ENCODE data around the gene MRPS12.
"Not testable (repeated sequence)": the region's sequence is repeated elsewhere in the genome, so short reads cannot be mapped to it uniquely, and the experiment has no call there.

The MRPS12 gene

DNA sequence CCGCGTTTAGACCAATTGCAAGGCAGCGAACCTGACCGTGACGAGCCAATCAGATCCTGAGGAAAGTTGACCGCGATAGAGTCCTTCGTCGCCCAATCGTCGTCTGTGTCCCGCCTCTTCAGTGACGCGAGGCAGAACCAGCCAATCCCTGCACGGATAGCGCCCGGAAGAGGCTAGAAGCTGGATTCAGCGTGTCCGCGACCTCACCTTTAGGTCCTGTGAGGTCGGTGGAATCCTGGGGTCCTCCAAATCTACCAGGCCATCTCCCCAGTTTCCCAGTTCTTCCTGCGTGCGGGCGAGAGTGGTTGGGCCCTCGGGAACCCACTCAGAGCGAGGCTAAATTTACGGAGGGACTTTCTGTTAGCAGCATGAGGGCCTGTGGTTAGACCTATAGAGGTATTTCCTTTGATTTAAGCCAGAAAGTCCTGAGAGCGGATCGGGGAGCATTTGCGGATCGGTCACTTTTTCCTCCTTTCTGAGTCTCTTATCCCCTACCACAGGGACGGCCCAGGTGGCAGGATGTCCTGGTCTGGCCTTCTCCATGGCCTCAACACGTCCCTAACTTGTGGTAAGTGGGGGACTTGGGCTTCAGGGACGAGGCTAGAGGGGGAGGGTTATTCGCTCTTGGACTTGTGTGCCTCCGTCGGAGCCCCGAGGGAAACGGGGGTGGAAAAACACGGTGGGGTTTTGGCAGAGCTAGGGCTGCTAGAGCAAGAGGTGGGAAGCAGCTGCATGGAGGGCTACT lies at the start of gene MRPS12:
TSS of gene MRPS12 (plus strand) at position 169 of the 745 bp plus-strand sequence. CDS start at position 520, 351 bp downstream.
- peak; percentile 99 for DNase-seq (ENCODE audit: low spot score)

DNA sequence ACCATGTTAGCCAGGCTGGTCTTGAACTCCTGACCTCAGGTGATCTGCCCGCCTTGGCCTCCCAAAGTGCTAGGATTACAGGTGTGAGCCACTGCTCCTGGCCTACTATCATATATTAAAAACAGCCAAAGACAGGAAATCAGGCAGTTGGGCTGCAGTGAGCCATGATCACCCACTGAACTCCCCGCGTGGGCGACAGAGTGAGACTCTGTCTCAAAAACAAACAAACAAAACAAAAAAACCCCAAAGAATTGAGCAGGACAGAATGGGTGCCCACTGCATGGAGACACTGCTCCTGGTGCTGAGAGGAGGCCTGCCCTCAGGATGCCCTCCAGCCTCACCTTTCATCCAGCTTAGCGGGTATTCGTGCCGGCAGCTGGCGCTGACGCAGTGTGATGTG lies 47.5 kb upstream of the MRPS12 start:
- DNase-seq (ENCODE audit: low spot score), result no peak

DNA sequence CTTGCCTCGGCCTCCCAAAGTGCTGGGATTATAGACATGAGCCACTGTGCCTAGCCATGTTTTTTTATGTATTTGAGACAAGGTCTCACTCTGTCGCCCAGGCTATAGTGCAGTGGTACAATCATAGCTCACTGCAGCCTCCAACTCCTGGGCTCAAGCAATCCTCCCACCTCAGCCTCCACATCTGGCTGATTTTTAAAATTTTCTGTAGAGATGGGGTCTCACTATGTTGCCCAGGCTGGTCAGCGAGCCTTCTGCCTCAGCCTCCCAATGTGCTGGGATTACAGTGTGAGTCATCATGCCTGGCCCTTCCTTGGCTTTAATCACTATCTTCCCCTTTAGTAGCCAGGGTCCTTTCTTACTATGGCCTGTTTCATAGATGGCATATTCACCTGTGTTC lies 46.1 kb upstream of the MRPS12 start:
- DNase-seq (ENCODE audit: low spot score), result not testable (repeated sequence)

DNA sequence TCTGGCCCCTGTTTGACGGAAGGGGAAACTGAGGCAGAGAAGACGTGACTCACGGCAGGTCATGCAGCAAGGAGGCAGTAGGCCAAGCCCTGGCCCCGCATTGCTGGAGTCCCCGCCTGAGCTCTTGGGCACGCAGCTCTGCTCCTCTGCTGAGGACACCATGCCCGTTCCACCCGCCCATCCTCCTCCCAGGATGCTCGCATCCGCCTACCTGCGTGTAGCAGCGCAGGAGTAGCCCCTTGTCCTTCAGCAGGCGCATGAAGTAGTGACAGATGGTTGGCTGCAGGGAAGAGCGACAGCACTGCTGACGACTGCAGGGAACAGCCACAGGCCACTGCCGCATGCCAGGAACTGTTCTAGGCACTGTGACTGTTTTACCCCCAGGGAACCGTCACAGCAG lies 41.9 kb upstream of the MRPS12 start:
- no peak for DNase-seq (ENCODE audit: low spot score)

GRCh38 chr19:38889803-38890202 lies 40.9 kb upstream of the MRPS12 start:
- no peak for DNase-seq (ENCODE audit: low spot score)

- DNase-seq (ENCODE audit: low spot score), result no peak
Measured at GRCh38 chr19:38890686-38891085, 40.1 kb upstream of the MRPS12 start.

GRCh38 chr19:38891771-38892170 lies 39.0 kb upstream of the MRPS12 start:
- DNase-seq (ENCODE audit: low spot score), result no peak

DNA sequence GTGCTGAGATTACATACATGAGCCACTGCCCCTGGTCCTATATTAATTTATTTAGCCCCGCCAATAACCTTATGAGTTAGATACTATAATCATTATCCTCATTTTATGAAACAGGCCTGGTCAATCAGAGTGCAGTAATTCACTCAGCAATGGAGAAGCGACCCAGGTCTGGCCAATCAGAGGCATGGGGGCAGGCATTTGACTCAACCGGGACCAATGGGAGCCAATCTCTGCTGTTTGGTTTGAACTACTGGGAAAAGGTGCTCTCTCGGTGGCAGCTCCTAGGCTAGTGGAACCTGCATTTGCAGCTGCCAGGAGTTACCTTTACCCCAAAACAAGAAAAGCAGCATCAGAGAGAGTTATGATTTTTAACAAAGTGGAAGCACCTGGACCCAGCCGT lies 37.9 kb upstream of the MRPS12 start:
- DNase-seq (ENCODE audit: low spot score), result no peak

DNA sequence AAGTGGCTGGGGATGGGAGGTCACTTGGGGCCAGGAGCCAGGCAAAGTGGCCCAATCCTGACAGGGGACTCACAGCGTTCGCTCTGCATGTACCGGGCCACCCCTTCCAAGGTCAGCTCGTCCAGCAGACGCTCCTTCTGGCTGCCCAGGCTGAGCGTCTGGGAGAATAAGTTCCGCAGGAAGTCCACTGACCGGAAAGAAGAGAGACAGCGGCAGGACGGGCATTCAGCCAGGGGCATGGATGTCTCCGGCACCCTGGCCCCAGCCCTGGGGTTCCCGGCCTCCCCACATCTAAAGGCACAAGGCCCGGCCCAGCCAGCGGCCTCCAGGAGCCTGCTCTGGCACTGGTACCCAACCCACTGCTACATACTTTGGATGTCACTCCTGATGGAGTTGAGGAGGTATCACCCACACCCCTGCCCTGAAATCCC lies 37.4 kb upstream of the MRPS12 start:
- DNase-seq (ENCODE audit: low spot score), result no peak

- no peak for DNase-seq (ENCODE audit: low spot score)
Measured at GRCh38 chr19:38894968-38895367, 35.8 kb upstream of the MRPS12 start.

DNA sequence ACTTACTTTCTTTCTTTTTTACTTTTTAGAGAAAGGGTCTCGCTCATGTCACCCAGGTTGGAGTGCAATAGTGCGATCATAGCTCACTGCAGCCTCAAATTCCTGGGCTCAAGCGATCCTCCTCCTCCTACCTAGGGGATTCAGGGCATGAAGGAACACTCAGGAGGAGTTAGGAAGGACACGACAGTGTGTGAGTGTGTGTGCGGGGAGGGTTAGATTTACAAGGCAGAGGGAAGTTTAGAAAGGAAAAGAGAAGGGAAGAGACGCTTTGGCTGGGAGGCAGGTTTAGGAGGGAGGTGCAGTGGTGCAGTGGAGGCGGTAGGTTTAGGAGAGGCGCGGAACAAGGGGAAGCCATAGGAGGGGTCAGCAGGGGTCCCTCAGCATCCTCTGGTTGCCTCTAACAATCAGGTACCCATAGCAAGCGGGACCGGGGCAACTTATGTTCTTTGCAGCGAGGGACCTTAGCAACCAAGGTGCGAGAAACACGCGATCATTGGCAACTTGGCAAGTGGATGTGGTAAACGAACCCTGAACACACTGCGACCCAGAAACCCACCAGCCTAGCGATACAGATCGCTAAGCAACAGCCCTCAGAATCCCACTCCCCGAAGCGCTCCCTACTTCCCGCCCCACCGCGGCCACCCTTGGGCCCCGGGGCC lies 31.8 kb upstream of the MRPS12 start:
- DNase-seq (ENCODE audit: low spot score), result no peak

DNA sequence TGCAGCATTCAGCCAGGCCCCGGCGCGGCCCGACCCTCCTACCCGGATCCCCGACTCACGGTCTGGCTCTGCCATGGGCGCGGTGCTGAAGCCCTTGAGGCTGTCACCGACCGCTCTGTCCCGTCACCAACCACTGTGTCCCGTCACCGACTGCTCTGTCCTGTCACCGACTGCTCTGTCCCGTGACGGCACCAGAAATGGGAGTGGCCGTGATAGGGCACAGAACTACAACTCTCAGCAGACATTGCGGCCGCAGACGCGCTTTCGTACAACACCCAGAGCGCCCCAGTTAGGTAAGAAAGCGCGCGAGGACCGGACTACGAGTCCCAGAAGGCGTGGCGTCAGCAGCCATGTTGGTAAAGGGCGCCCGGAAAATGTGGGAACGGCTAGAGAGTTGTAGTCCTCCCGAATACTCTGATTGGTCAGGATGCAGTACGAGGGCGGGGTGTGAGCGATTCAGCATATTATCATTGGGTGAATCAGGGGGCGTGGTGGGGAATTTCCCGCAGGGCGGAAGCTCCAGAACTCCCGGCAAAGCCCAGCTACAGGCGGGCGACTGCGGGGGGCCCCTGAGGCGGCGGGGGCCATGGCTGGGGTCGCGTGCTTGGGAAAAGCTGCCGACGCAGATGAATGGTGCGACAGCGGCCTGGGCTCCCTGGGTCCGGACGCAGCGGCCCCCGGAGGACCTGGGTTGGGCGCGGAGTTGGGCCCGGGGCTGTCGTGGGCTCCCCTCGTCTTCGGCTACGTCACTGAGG lies 31.1 kb upstream of the MRPS12 start, which contains the start of the genes NFKBIB and SIRT2:
TSS of gene NFKBIB (plus strand) at position 523 of the 755 bp plus-strand sequence. CDS start at position 587, 64 bp downstream.
TSS of gene SIRT2 (minus strand) at position 172 of the 755 bp plus-strand sequence. CDS start at position 75, 97 bp downstream.
- DNase-seq (ENCODE audit: low spot score), result peak; percentile 100

- no peak for DNase-seq (ENCODE audit: low spot score)
Measured at GRCh38 chr19:38900202-38900629, 30.5 kb upstream of the MRPS12 start.

GRCh38 chr19:38900743-38901190 lies 30.0 kb upstream of the MRPS12 start:
- DNase-seq (ENCODE audit: low spot score), result peak; percentile 43

DNA sequence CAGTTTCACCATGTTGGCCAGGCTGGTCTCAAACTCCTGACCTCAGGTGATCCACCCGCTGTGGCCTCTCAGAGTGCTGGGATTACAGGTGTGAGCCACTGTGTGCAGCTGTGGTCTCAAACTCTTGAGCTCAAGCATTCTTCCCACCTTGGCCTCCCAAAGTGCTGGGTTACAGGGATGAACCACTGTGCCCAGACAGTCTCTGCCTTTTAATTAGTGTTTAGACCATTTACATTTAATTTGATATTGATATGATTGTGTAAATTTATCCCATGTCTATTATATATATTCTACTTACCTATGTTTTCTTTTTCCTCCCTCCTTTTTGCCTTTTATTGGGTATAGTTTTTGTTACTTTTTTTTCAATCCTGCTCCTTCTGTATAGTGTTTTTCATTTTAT lies 29.1 kb upstream of the MRPS12 start:
- DNase-seq (ENCODE audit: low spot score), result no peak

- no peak for DNase-seq (ENCODE audit: low spot score)
Measured at GRCh38 chr19:38904581-38905539, 25.9 kb upstream of the MRPS12 start.

DNA sequence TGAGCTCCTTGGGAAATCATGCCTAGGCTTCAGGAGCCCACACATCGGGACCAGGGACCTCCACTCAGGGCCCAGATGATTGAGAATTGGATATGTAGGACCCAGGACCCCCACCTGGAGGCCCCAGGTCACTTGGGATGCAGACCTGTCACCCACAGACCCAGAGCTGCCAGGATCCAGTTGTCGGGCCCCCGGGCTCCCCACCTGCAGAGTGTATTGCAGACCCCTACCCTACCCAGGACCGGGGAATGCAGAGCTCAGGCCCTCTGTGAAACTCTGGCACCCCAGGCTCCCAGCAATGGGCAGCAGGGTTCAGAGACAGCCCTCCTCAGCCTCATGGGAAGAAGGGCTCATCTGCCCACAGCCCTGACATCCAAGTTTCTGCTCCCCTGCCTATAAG lies 25.1 kb upstream of the MRPS12 start:
- no peak for DNase-seq (ENCODE audit: low spot score)

DNA sequence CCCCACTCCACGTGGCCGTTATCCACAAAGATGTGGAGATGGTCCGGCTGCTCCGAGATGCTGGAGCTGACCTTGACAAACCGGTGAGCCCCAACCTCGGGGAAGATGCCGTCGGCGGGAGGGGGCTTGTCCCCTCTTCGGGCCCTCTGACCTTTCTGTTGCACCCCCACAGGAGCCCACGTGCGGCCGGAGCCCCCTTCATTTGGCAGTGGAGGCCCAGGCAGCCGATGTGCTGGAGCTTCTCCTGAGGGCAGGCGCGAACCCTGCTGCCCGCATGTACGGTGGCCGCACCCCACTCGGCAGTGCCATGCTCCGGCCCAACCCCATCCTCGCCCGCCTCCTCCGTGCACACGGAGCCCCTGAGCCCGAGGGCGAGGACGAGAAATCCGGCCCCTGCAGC lies 23.5 kb upstream of the MRPS12 start:
- DNase-seq (ENCODE audit: low spot score), result no peak

DNA sequence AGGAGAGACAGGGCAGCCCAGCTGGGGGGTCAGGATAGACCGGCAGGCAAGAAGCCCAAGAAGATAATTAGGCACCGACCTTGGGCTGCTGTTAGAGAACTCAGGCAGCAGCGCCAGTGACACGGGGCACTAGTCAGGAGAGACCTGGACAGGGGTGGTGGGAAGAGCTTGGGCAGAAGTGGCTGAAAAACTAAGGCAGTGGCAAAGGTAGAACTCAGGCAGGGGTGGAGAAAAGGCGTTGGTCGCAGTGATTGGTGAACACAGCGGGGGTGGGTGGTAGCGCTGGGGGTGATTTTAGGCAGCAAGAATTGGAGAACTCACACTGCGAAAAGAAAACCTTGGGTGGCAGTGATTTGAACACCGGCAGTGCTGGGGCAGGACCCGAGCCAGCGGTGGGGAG lies 23.1 kb upstream of the MRPS12 start:
- DNase-seq (ENCODE audit: low spot score), result no peak

DNA sequence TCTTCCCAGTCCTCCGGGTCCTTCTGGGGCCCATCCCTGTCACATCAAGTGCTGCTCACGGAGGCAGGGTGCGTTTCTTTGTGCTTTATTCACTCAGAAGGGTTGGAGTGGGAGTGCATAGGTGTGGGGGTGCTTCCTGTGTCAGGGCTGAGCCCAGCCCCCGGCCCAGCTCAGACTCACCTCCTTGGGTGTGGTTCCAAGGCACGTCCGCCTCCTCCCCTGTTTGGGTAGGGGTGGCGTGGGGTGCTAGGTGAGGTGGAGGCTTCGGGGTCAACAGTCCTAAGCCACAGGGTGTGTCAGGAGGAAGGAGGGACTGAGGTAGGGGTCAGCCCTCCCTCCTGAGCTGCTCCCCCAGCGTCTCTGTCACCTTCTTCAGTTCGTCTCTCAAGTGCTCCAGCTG lies 21.8 kb upstream of the MRPS12 start:
- no peak for DNase-seq (ENCODE audit: low spot score)

GRCh38 chr19:38910488-38910887 lies 20.3 kb upstream of the MRPS12 start:
- no peak for DNase-seq (ENCODE audit: low spot score)
